OCI-LY3 (cell line): ENCODE measurements around the gene PIK3CB.
"Not testable (repeated sequence)": the region's sequence is repeated elsewhere in the genome, so short reads cannot be mapped to it uniquely, and the experiment has no call there.

Source experiments
- H2AFZ ChIP-seq: fragments of 200-600, 300-600 bp; shearing (Covaris generic); 2 replicates; pipeline ENCODE4 v1.6.0; 2014; ENCODE audit warnings: antibody characterized with exemption, low read depth, low read length
- H3K27ac ChIP-seq: fragments of 200-600, 300-600 bp; sonication (generic); 2 replicates; pipeline ENCODE4 v1.5.1; 2014; ENCODE audit warnings: mild to moderate bottlenecking, low read length, moderate library complexity, mixed read lengths
- H3K27me3 ChIP-seq: fragments of 200-600, 300-600 bp; sonication (generic); 2 replicates; pipeline ENCODE4 v1.6.1; 2014; ENCODE audit warnings: low read depth, low read length, mixed read lengths
- H3K36me3 ChIP-seq: fragments of 200-600, 300-600 bp; sonication (generic); replicated peaks from 2 replicates; pipeline ENCODE3; 2014; ENCODE audit warnings: low read depth, low read length, mixed read lengths
- H3K4me1 ChIP-seq: fragments of 300-600, 200-600 bp; sonication (generic); 2 replicates; pipeline ENCODE4 v1.6.1; 2014; ENCODE audit warnings: low read length, mixed read lengths
- H3K4me2 ChIP-seq: fragments of 200-600, 300-600 bp; sonication (generic); 2 replicates; pipeline ENCODE4 v1.6.1; 2014; ENCODE audit warnings: low read length, mixed read lengths
- H3K4me3 ChIP-seq: fragments of 300-600, 200-600 bp; sonication (generic); 2 replicates; pipeline ENCODE4 v1.5.1; 2014; ENCODE audit warnings: antibody characterized with exemption, mild to moderate bottlenecking, low read length, moderate library complexity
- H3K79me2 ChIP-seq: fragments of 300-600, 200-600 bp; shearing (Covaris generic); 2 replicates; pipeline ENCODE4 v1.6.1; 2014; ENCODE audit warnings: mild to moderate bottlenecking, low read length, mixed read lengths
- H3K9ac ChIP-seq: fragments of 300-600, 200-600 bp; shearing (Covaris generic); 2 replicates; pipeline ENCODE4 v1.6.0; 2014; ENCODE audit warnings: mild to moderate bottlenecking, low read length, moderate library complexity
- H3K9me3 ChIP-seq: fragments of 200-600, 300-600 bp; shearing (Covaris generic); 2 replicates; pipeline ENCODE4 v1.6.1; 2014; ENCODE audit warnings: low read length, mixed read lengths; ENCODE audit not compliant: insufficient read depth
- H4K20me1 ChIP-seq: fragments of 200-600, 300-600 bp; sonication (generic); 2 replicates; pipeline ENCODE4 v1.6.1; 2016; ENCODE audit warnings: low read length, mixed read lengths; ENCODE audit not compliant: insufficient read depth
- CTCF ChIP-seq: fragments of 200-600, 300-600 bp; sonication (generic); IDR thresholded peaks from 2 replicates; pipeline ENCODE4 v1.5.1; 2014; ENCODE audit warnings: antibody characterized with exemption, low read length, low read depth
- EZH2phosphoT487 ChIP-seq: fragments of 200-600 bp; shearing (Covaris generic); IDR thresholded peaks from 2 replicates; pipeline ENCODE4 v1.6.1; 2018; ENCODE audit warnings: antibody characterized with exemption, mixed run types, low read depth

Gene PIK3CB

DNA sequence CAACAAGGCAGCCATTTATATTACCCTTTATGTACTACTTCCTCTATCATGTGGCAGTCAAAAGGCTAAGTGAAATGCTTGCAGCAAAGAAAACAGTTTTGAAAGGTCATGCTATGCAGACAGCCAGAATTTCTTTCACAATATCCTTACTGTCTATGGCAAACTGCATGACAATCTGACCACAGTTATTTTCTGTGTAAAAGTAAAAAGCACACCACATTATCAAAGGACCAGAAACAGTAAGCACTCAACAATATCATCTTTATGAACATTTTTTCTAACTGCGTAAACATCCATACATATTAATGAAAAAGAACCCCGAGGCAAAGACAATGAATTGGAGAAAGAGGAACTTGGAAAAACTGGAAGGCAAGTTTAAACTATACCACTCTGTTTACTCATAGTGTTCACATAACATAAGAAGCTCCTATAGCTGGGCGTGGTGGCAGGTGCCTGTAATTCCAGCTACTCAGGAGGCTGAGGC, 47.9 kb downstream of the PIK3CB start:
- Histone ChIP-seq H3K36me3 (peaks cover 4% of the 10 kb centered on the region), H3K4me1 (no peaks in the 10 kb centered on the region), H3K27me3 (no peaks in the 10 kb centered on the region), H3K4me3 (no peak overlapping the region), H2AFZ (no peak overlapping the region), H4K20me1 (no peaks in the 10 kb centered on the region), H3K9me3 (no peaks in the 10 kb centered on the region), H3K4me2 (no peak overlapping the region), H3K27ac (no peak overlapping the region), H3K9ac (no peak overlapping the region), H3K79me2 (no peaks in the 10 kb centered on the region)
- TF ChIP-seq CTCF (no peak), EZH2phosphoT487 (no peak)

DNA sequence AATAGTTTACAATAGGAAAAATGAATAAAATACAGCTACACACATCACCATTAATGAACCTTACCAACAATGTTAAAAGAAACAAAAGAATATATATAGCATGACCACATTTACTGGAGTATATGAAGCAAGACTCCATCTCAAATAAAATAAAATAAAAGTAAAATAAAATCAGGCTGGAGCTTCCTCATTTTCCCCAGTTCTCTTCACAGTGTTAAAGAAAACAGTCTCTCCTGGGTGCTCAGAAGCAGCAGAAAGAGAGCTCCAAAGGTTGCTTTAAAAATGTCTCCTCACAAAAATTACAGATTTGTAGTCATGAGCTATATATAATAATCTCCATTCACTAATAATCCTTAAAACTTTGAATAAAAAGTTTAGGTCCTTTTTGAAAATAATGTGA, 48.8 kb downstream of the PIK3CB start:
- no peaks in the 10 kb centered on the region for H3K79me2 ChIP-seq
- H3K36me3 ChIP-seq, result peaks cover 4% of the 10 kb centered on the region
- no peak overlapping the region for H3K27ac ChIP-seq
- no peaks in the 10 kb centered on the region for H3K27me3 ChIP-seq
- no peaks in the 10 kb centered on the region for H3K9me3 ChIP-seq
- H3K4me3 ChIP-seq, result no peak overlapping the region
- TF ChIP-seq EZH2phosphoT487 (no peak), CTCF (no peak)
- H4K20me1 ChIP-seq, result no peaks in the 10 kb centered on the region
- H2AFZ ChIP-seq, result no peak overlapping the region
- H3K9ac ChIP-seq, result no peak overlapping the region
- no peaks in the 10 kb centered on the region for H3K4me1 ChIP-seq
- H3K4me2 ChIP-seq, result no peak overlapping the region

DNA sequence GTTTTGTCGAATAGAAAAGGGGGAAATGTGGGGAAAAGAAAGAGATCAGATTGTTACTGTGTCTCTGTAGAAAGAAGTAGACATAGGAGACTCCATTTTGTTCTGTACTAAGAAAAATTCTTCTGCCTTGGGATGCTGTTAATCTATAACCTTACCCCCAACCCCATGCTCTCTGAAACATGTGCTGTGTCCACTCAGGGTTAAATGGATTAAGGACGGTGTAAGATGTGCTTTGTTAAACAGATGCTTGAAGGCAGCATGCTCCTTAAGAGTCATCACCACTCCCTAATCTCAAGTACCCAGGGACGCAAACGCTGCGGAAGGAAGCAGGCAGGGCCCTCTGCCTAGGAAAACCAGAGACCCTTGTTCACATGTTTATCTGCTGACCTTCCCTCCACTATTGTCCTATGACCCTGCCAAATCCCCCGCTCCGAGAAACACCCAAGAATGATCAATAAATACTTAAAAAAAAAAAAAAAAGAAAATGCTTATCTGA, 49.3 kb downstream of the PIK3CB start:
- not testable (repeated sequence) for H3K4me1 ChIP-seq, H3K4me3 ChIP-seq, H3K9me3 ChIP-seq, H3K27me3 ChIP-seq, H3K9ac ChIP-seq, H3K27ac ChIP-seq, H3K36me3 ChIP-seq, H4K20me1 ChIP-seq, H3K4me2 ChIP-seq, H2AFZ ChIP-seq, H3K79me2 ChIP-seq

- Histone ChIP-seq H2AFZ (no peak overlapping the region), H3K36me3 (peaks cover 4% of the 10 kb centered on the region), H3K27ac (no peak overlapping the region), H3K9ac (no peak overlapping the region), H3K9me3 (no peaks in the 10 kb centered on the region), H3K4me2 (no peak overlapping the region), H3K4me1 (no peaks in the 10 kb centered on the region), H3K79me2 (no peaks in the 10 kb centered on the region; the same call in 1 of the 2 replicates), H3K4me3 (no peak overlapping the region), H4K20me1 (no peaks in the 10 kb centered on the region), H3K27me3 (no peaks in the 10 kb centered on the region)
- TF ChIP-seq EZH2phosphoT487 (no peak), CTCF (no peak)
Observed at GRCh38 chr3:138782755-138783154, 52.0 kb downstream of the PIK3CB start.
